Left ventricle myocardium superior (tissue), 1 donor: ENCODE results near the gene MRPL12. TPM values are rescaled to one million over a fixed set of nuclear protein-coding genes. Genes with fewer than 3 reads are reported as not detected.

Source experiments
- ATAC-seq: fragments of 200-7000 bp; cut with Tn5 transposase; one replicate; pipeline ENCODE4 v1.9.1; 2020; ENCODE audit warnings: mild to moderate bottlenecking, moderate library complexity
- DNase-seq: peaks from one replicate; pipeline ENCODE4 v3.0.0-alpha.2; 2020
- intact Hi-C: fragments of 100-400 bp; cut with micrococcal nuclease; formaldehyde crosslinking; loops from one replicate; pipeline ENCODE4 v1.11.0; 2022
- total RNA-seq: library from RNA; stranded (reverse); fragmentation: NEBNext Ultra II Directional; extraction: Animal tissue kit (Norgen Biotek cat#: 25700); gene quantifications from one replicate; pipeline ENCODE4 v1.2.1, GENCODE V29; 2021
- donor health status: DM: no; HTN: yes; CAD: no; lungs with severe emphysema.

The MRPL12 gene
- total RNA-seq, 1 donor from 2014 or later = 184 TPM

- ATAC-seq = peak; percentile 64
- DNase-seq = peak; percentile 38
- intact Hi-C loops = no loop called here
These were observed 5.7 kb upstream of the MRPL12 start for GRCh38 chr17:81697261-81698044.

GRCh38 chr17:81700353-81701287 is 2.5 kb upstream of the MRPL12 start:
- DNase-seq = no peak
- intact Hi-C loops = no loop called here
- ATAC-seq = no peak

GRCh38 chr17:81701288-81702071 is 1.7 kb upstream of the MRPL12 start:
- ATAC-seq (no peak), DNase-seq (no peak)
- intact Hi-C loops = no loop called here

- intact Hi-C loops = no loop called here
- ATAC-seq = peak; percentile 22
- no peak for DNase-seq
These were observed 834 bp downstream of the MRPL12 start for GRCh38 chr17:81703747-81704654.

- DNase-seq (no peak), ATAC-seq (no peak)
- intact Hi-C loops = no loop called here
These were observed 2.5 kb downstream of the MRPL12 start for GRCh38 chr17:81705518-81706231.

- no peak for DNase-seq
- intact Hi-C loops = no loop called here
- ATAC-seq = no peak
These were observed 3.1 kb downstream of the MRPL12 start for GRCh38 chr17:81706232-81706611.

GRCh38 chr17:81706757-81707624 is 3.8 kb downstream of the MRPL12 start:
- intact Hi-C loops = no loop called here
- ATAC-seq (no peak), DNase-seq (peak; percentile 30)

GRCh38 chr17:81707725-81708646 is 4.8 kb downstream of the MRPL12 start:
- no peak for DNase-seq
- no peak for ATAC-seq
- intact Hi-C loops = no loop called here

GRCh38 chr17:81708739-81709185 is 5.6 kb downstream of the MRPL12 start:
- intact Hi-C loops = no loop called here

GRCh38 chr17:81710514-81711308 is 7.5 kb downstream of the MRPL12 start:
- no peak for DNase-seq
- no peak for ATAC-seq
- intact Hi-C loops = no loop called here

More at GRCh38 chr17:81708739-81709185, 5.6 kb downstream of the MRPL12 start:
- no peak for ATAC-seq
- peak; percentile 30 for DNase-seq

- intact Hi-C loops = no loop called here
- ATAC-seq (peak; percentile 86), DNase-seq (peak; percentile 89)
These were observed 8.8 kb downstream of the MRPL12 start, which contains the start of gene SLC25A10 for GRCh38 chr17:81711814-81712467. SLC25A10 (plus strand) TSS chr17:81712284; CDS start chr17:81712427, 143 bp downstream.

GRCh38 chr17:81712468-81713003 is 9.4 kb downstream of the MRPL12 start:
- DNase-seq = peak; percentile 52
- intact Hi-C loops = no loop called here
- ATAC-seq = peak; percentile 7

- intact Hi-C loops = no loop called here
These were observed 9.9 kb downstream of the MRPL12 start for GRCh38 chr17:81713004-81713555.

More at GRCh38 chr17:81713004-81713555, 9.9 kb downstream of the MRPL12 start:
- DNase-seq (peak; percentile 34), ATAC-seq (no peak)
